GM18907 (cell line): ENCODE measurements around the gene LRRC32.
A peak's percentile ranks its signal among the peaks of the same experiment; 100 is the strongest.

Experiments used
- ATAC-seq: cut with Tn5 transposase; IDR thresholded peaks from one replicate; pipeline ENCODE4 v1.9.1; 2021; ENCODE audit warnings: mild to moderate bottlenecking, moderate library complexity; ENCODE audit not compliant: unreplicated experiment

The LRRC32 gene

GRCh38 chr11:76680518-76681425 is 10.2 kb upstream of the LRRC32 start:
- peak; percentile 54 for ATAC-seq

- no peak for ATAC-seq
Measured at GRCh38 chr11:76678321-76678720, 7.8 kb upstream of the LRRC32 start.

- no peak for ATAC-seq
Measured at GRCh38 chr11:76677458-76677765, 6.9 kb upstream of the LRRC32 start.

GRCh38 chr11:76676636-76677457 is 6.3 kb upstream of the LRRC32 start:
- ATAC-seq: no peak

GRCh38 chr11:76674517-76675400 is 4.2 kb upstream of the LRRC32 start:
- ATAC-seq: no peak

- no peak for ATAC-seq
Measured at GRCh38 chr11:76673176-76674142, 2.9 kb upstream of the LRRC32 start.

- peak; percentile 64 for ATAC-seq
Measured at GRCh38 chr11:76672431-76673175, 2.1 kb upstream of the LRRC32 start.

GRCh38 chr11:76671626-76672309 is 1.2 kb upstream of the LRRC32 start:
- no peak for ATAC-seq

GRCh38 chr11:76671237-76671592 is 668 bp upstream of the LRRC32 start:
- no peak for ATAC-seq

GRCh38 chr11:76669901-76670484 is 554 bp downstream of the LRRC32 start:
- no peak for ATAC-seq

GRCh38 chr11:76668362-76669155 is 2.0 kb downstream of the LRRC32 start:
- no peak for ATAC-seq

GRCh38 chr11:76667856-76668255 is 2.7 kb downstream of the LRRC32 start:
- no peak for ATAC-seq

GRCh38 chr11:76667271-76667818 is 3.2 kb downstream of the LRRC32 start:
- ATAC-seq: no peak

GRCh38 chr11:76666830-76667229 is 3.7 kb downstream of the LRRC32 start:
- ATAC-seq: no peak

GRCh38 chr11:76666408-76666807 is 4.1 kb downstream of the LRRC32 start:
- ATAC-seq: peak; percentile 73

- peak; percentile 4 for ATAC-seq
Measured at GRCh38 chr11:76665921-76666351, 4.6 kb downstream of the LRRC32 start.

GRCh38 chr11:76665172-76665571 is 5.4 kb downstream of the LRRC32 start:
- no peak for ATAC-seq
